HCT116 (cell line): Measurements from ENCODE around the gene HOMER3. TPM values are rescaled to one million over a fixed set of nuclear protein-coding genes. Genes with fewer than 3 reads are reported as not detected.

Experiments
- ATAC-seq: fragments of 200-7000 bp; cut with Tn5 transposase; 2 replicates; pipeline ENCODE4 v1.9.1; 2020; ENCODE audit warnings: mild to moderate bottlenecking, moderate library complexity
- BruUV-seq: library from RNA; stranded (reverse); fragments of 400-500 nt; replicated peaks from 2 replicates; lab custom pipeline; 2021; lab: Mats Ljungman, UMichigan
- CTCF ChIA-PET: fragments of 300-600 bp; sonication (Branson Sonifier 250); formaldehyde crosslinking; loops from one replicate; lab custom pipeline; 2021; ENCODE audit warnings: antibody characterized with exemption; lab: Charles Lee
- POLR2A ChIA-PET: fragments of 300-600, 350-600 bp; sonication (Branson Sonifier 250); formaldehyde crosslinking; loops from one replicate; lab custom pipeline; 2021; ENCODE audit warnings: antibody characterized with exemption; lab: Charles Lee
- RAD21 ChIA-PET, 2 experiments: fragments of 300-600 bp; sonication (Branson Sonifier 250); formaldehyde crosslinking; loops; one replicate each; lab custom pipeline; 2023; ENCODE audit warnings: low total read pairs in 2 of 2; ENCODE audit not compliant: uncharacterized antibody in 2 of 2, unreplicated experiment in 2 of 2, low non-redundant PET in 1 of 2; lab: Charles Lee
- DNase-seq: peaks from one replicate; pipeline ENCODE4 v3.0.0-alpha.2; 2010; ENCODE audit warnings: low read depth, low spot score
- H2AFZ ChIP-seq: fragments of 200-600 bp; shearing (Covaris generic), sonication (generic); 2 replicates; pipeline ENCODE4 v1.6.1; 2017; ENCODE audit warnings: low read depth, mixed run types, mixed read lengths, antibody characterized with exemption, low read length; ENCODE audit not compliant: poor library complexity, severe bottlenecking
- H3K27ac ChIP-seq: 2 replicates; pipeline ENCODE4 v1.5.1; 2012; ENCODE audit warnings: low read depth, low read length
- H3K27me3 ChIP-seq: fragments of 200-600 bp; sonication (generic); 2 replicates; pipeline ENCODE4 v1.6.1; 2016; ENCODE audit warnings: mixed run types, low read length, mixed read lengths; ENCODE audit not compliant: insufficient read depth
- H3K36me3 ChIP-seq, 2 experiments: fragments of 200-500 bp in 1 of 2; fragments of 200-600 bp in 1 of 2; sonication (Bioruptor generic) in 1 of 2; sonication (generic) in 1 of 2; 2 replicates each; pipeline versions ENCODE4 v1.5.1 to v1.6.1; 2014 to 2016; ENCODE audit warnings: low read length in 2 of 2, inconsistent platforms in 1 of 2, mixed read lengths in 1 of 2, mixed run types in 1 of 2; ENCODE audit not compliant: insufficient read depth in 2 of 2, control insufficient read depth in 1 of 2
- H3K4me1 ChIP-seq, 2 experiments: fragments of 200-600 bp in 1 of 2; sonication (generic) in 1 of 2; 2 replicates each; pipeline versions ENCODE4 v1.5.1 to v1.6.1; 2012 to 2017; ENCODE audit warnings: low read length in 2 of 2, inconsistent platforms in 1 of 2, mild to moderate bottlenecking in 1 of 2, mixed read lengths in 1 of 2, mixed run types in 1 of 2, moderate library complexity in 1 of 2; ENCODE audit not compliant: insufficient read depth in 2 of 2, control insufficient read depth in 1 of 2
- H3K4me2 ChIP-seq: fragments of 200-600 bp; sonication (generic); 2 replicates; pipeline ENCODE4 v1.6.1; 2017; ENCODE audit warnings: mixed run types, low read length, mixed read lengths
- H3K4me3 ChIP-seq, 2 experiments: fragments of 200-600 bp in 1 of 2; sonication (generic) in 1 of 2; replicated peaks in 1 of 2; 2 replicates each; pipeline ENCODE4 v1.5.1; 2011 to 2016; ENCODE audit warnings: low read length in 2 of 2, control low read depth in 1 of 2, low read depth in 1 of 2, mild to moderate bottlenecking in 1 of 2, mixed read lengths in 1 of 2, mixed run types in 1 of 2
- H3K79me2 ChIP-seq: fragments of 200-600 bp; sonication (generic); 2 replicates; pipeline ENCODE4 v1.6.1; 2017; ENCODE audit warnings: mild to moderate bottlenecking, mixed run types, low read length, moderate library complexity, mixed read lengths; ENCODE audit not compliant: insufficient read depth
- H3K9ac ChIP-seq: fragments of 200-600 bp; sonication (generic); 2 replicates; pipeline ENCODE4 v1.6.1; 2016; ENCODE audit warnings: low read length, mixed read lengths
- H3K9me2 ChIP-seq: fragments of 200-600 bp; sonication (generic), shearing (Covaris generic); 2 replicates; pipeline ENCODE4 v1.6.1; 2017; ENCODE audit warnings: mixed run types, mild to moderate bottlenecking, moderate library complexity; ENCODE audit not compliant: insufficient read depth
- H3K9me3 ChIP-seq, 2 experiments: fragments of 200-500 bp in 1 of 2; fragments of 200-600 bp in 1 of 2; sonication (Bioruptor generic) in 1 of 2; sonication (generic) in 1 of 2; 2 replicates each; pipeline ENCODE4 v1.6.1; 2014 to 2017; ENCODE audit warnings: low read length in 2 of 2, mixed read lengths in 2 of 2, inconsistent platforms in 1 of 2, low read depth in 1 of 2, mild to moderate bottlenecking in 1 of 2, mixed run types in 1 of 2, moderate library complexity in 1 of 2; ENCODE audit not compliant: control insufficient read depth in 1 of 2, insufficient read depth in 1 of 2
- H4K20me1 ChIP-seq: fragments of 200-600 bp; sonication (generic), shearing (Covaris generic); 2 replicates; pipeline ENCODE4 v1.6.1; 2017; ENCODE audit warnings: mixed run types, mild to moderate bottlenecking, moderate library complexity; ENCODE audit not compliant: insufficient read depth
- EZH2 ChIP-seq: fragments of 200-600 bp; sonication (generic); IDR thresholded peaks from 2 replicates; pipeline ENCODE4 v1.6.1; 2017; ENCODE audit warnings: antibody characterized with exemption, mixed run types
- REST ChIP-seq: IDR thresholded peaks from 2 replicates; pipeline ENCODE4 v1.6.1; 2012; ENCODE audit warnings: low read depth
- TCF7L2 ChIP-seq: IDR thresholded peaks from 2 replicates; pipeline ENCODE4 v1.7.0; 2011; ENCODE audit warnings: borderline replicate concordance, inconsistent platforms; ENCODE audit not compliant: insufficient read depth, insufficient read length; ENCODE audit errors: extremely low read depth
- intact Hi-C: fragments of 100-400 bp; cut with micrococcal nuclease; formaldehyde crosslinking; loops from 2 replicates; pipeline ENCODE4 v1.10.0; 2022
- total RNA-seq: library from RNA; stranded (reverse); gene quantifications from one replicate; pipeline ENCODE4 v1.2.1, GENCODE V29; 2021; ENCODE audit not compliant: unreplicated experiment

HOMER3 gene
- total RNA-seq, 1 experiment from 2014 or later, result 45.2 TPM

- Histone ChIP-seq H3K4me1 (peaks cover 14 to 18% of the 10 kb centered on the region in 2 experiments), H3K9me3 (no peaks in the 10 kb centered on the region), H4K20me1 (no peaks in the 10 kb centered on the region), H3K4me3 (no peak overlapping the region), H3K4me2 (no peak overlapping the region), H3K36me3 (no peaks in the 10 kb centered on the region), H3K27me3 (no peaks in the 10 kb centered on the region), H2AFZ (no peak overlapping the region), H3K9ac (no peak overlapping the region), H3K9me2 (no peaks in the 10 kb centered on the region), H3K79me2 (no peaks in the 10 kb centered on the region), H3K27ac (no peak overlapping the region)
- POLR2A ChIA-PET, result no interaction called here
- RAD21 ChIA-PET, result no interaction called here
- no TSS peak for BruUV-seq
- intact Hi-C loops, result no loop called here
- ATAC-seq, result no peak
- CTCF ChIA-PET, result no interaction called here
- no peak for DNase-seq
- no peak for TF ChIP-seq EZH2
Measured at GRCh38 chr19:18964121-18964520, 23.1 kb upstream of the HOMER3 start.

DNA sequence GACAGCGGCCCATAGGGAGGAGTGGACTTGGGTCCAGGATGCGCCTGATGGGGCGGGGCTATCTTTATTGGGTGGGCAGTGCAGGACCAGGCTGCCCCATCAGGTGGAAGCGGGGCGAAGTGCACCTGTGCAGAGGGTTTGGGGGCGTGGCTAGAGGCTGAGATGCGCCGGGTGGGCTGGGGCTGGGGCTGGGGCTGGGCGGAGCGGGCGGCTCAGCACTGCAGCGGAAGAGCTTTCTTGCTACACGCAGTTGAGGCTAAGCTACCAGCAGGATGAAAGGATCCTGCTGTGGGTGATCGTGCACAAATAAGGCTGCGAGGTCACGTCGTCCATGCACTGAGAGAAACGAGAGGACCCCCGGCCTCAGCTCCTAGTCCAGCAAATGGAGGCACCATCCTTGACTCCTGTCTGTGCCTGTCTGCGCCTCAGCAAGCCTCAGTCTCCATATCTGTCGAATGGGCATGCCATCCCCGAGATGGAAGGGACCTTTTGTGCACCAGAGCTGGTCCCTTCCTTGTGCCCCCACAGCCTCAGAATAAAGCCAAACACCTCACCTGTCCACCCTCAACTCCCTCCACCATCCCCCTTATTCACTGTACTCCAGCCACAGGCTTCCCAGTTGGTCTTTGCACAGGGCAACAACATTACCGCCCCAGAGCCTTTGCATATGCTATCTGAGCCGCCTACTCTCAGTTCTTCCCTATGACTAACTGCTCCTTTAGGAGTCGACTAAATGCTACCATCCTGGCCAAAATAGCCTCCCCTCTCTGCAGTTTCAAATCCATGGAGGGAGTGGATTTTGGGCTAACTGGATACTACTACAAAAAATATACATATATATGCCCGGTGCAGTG lies 21.0 kb upstream of the HOMER3 start:
- ChIA-PET CTCF (no interaction called here), POLR2A (no interaction called here), RAD21 (no interaction called here)
- TF ChIP-seq REST (no peak), TCF7L2 (no peak)
- ATAC-seq, result peak; percentile 52
- Histone ChIP-seq H3K4me1 (peaks cover 0 to 4% of the 10 kb centered on the region in 2 experiments; a peak in 1 of 4 replicates), H3K36me3 (no peaks in the 10 kb centered on the region), H3K79me2 (no peaks in the 10 kb centered on the region), H2AFZ (no peak overlapping the region), H3K4me3 (no peak overlapping the region), H4K20me1 (no peaks in the 10 kb centered on the region), H3K4me2 (no peak overlapping the region), H3K9ac (no peak overlapping the region), H3K9me3 (no peaks in the 10 kb centered on the region), H3K27ac (no peak overlapping the region), H3K27me3 (no peaks in the 10 kb centered on the region), H3K9me2 (no peaks in the 10 kb centered on the region)
- intact Hi-C loops, result no loop called here
- BruUV-seq, result no TSS peak
- no peak for DNase-seq
